Sigmoid colon (tissue), 7 donors: ENCODE measurements around the gene KIF26B. TPM values are rescaled to one million over a fixed set of nuclear protein-coding genes. Genes with fewer than 3 reads are reported as not detected.

Experiments
- DNase-seq: peaks from one replicate; pipeline ENCODE4 v3.0.0-alpha.2; 2019
- H3K27ac ChIP-seq, 4 donors: fragments of 200-600 bp; sonication (generic); one replicate each; pipeline ENCODE4 v1.5.1; 2016 to 2019; ENCODE audit warnings: mild to moderate bottlenecking in 1 of 4
- H3K27me3 ChIP-seq, 3 donors: fragments of 200-600 bp; sonication (generic); one replicate each; pipeline ENCODE4 v1.5.1; 2019; ENCODE audit warnings: mild to moderate bottlenecking in 1 of 3
- H3K36me3 ChIP-seq, 4 donors: fragments of 200-600 bp; sonication (generic); one replicate each; pipeline ENCODE4 v1.5.1; 2016 to 2019
- H3K4me1 ChIP-seq, 4 donors: fragments of 200-600 bp; sonication (generic); one replicate each; pipeline ENCODE4 v1.5.1; 2017 to 2019
- H3K4me3 ChIP-seq, 4 donors: fragments of 200-600 bp; sonication (generic); one replicate each; pipeline ENCODE4 v1.5.1; 2017 to 2019; ENCODE audit warnings: mild to moderate bottlenecking in 2 of 4, moderate library complexity in 1 of 4
- H3K9me3 ChIP-seq, 4 donors: fragments of 200-600 bp in 3 of 4; sonication (generic) in 3 of 4; one replicate each; pipeline versions ENCODE4 v1.5.1 to v1.6.1; 2013 to 2019
- CTCF ChIP-seq, 4 experiments: fragments of 450-650 bp in 3 of 4; fragments of 200-600 bp in 1 of 4; IDR thresholded peaks; one replicate each; pipeline ENCODE4 v1.5.1; 2016 to 2019; ENCODE audit warnings: antibody characterized with exemption in 4 of 4, mild to moderate bottlenecking in 3 of 4, moderate library complexity in 2 of 4
- EP300 ChIP-seq, 4 donors: sonication (generic); formaldehyde crosslinking; IDR thresholded peaks; one replicate each; pipeline ENCODE4 v1.6.1; 2017; ENCODE audit warnings: antibody characterized with exemption in 4 of 4
- POLR2A ChIP-seq, 2 donors: fragments of 450-650 bp; IDR thresholded peaks; one replicate each; pipeline ENCODE4 v1.6.1; 2016; ENCODE audit warnings: antibody characterized with exemption in 2 of 2, mild to moderate bottlenecking in 2 of 2, moderate library complexity in 2 of 2
- POLR2AphosphoS5 ChIP-seq, 4 donors: sonication (generic); formaldehyde crosslinking; IDR thresholded peaks; one replicate each; pipeline ENCODE4 v1.6.1; 2017; ENCODE audit warnings: antibody characterized with exemption in 4 of 4
- WGBS, 2 donors: extraction: QIAGEN DNeasy Blood & Tissue Kit; methylation state at CpG; one replicate each; pipeline ENCODE4 v1.1.7; 2013; 5-methylcytosine and 5-hydroxymethylcytosine counted together
- intact Hi-C: fragments of 100-400 bp; cut with DNase I; formaldehyde crosslinking; loops from one replicate; pipeline ENCODE4 v1.15.1; 2023
- polyA plus RNA-seq, 3 donors: library from polyadenylated mRNA; stranded (reverse); fragments of 200-250 nt; gene quantifications; one replicate each; pipeline ENCODE4 v1.2.3, GENCODE V29; 2013
- total RNA-seq, 4 donors: library from RNA; depleted of rRNA; stranded (reverse); fragments of >200 nt; gene quantifications; one replicate each; pipeline ENCODE4 v1.1.0, GENCODE V29; 2016
- donor health status: healthy with polysubstance abuse.
- donor health status: Bipolar disorder and iron deficiency.
- donor health status: healthy.

KIF26B gene
- total and polyA plus RNA-seq, 7 donors, result under 0.01 to 5.5 (median 1.4) TPM; not detected in 1

- no peak for DNase-seq
- peaks cover 0 to 7% (median 1%) of the 10 kb centered on the region in 4 donors for H3K9me3 ChIP-seq
- no peak for TF ChIP-seq POLR2AphosphoS5 (IDR thresholded peaks at IDR 0.05)
- TF ChIP-seq EP300 (IDR thresholded peaks at IDR 0.05), result no peak
- TF ChIP-seq CTCF (IDR thresholded peaks at IDR 0.05), result no peak
- no peak for TF ChIP-seq POLR2A (IDR thresholded peaks at IDR 0.05)
- no peak overlapping the region for H3K4me3 ChIP-seq
- intact Hi-C loops, result no loop called here
- H3K36me3 ChIP-seq, result no peaks in the 10 kb centered on the region
- WGBS, 2 donors, result 87 to 90% methylated on average over 3 of the region's 3 CpGs
- H3K27ac ChIP-seq, result no peak overlapping the region
- H3K27me3 ChIP-seq, result no peaks in the 10 kb centered on the region
- H3K4me1 ChIP-seq, result no peaks in the 10 kb centered on the region
Observed at GRCh38 chr1:245750261-245750660, 595.5 kb downstream of the KIF26B start.

- H3K36me3 ChIP-seq, result no peaks in the 10 kb centered on the region
- no peak overlapping the region for H3K4me3 ChIP-seq
- WGBS, 2 donors, result 76 to 86% methylated on average over 4 of the region's 4 CpGs
- intact Hi-C loops, result no loop called here
- peaks cover 0 to 7% (median 1%) of the 10 kb centered on the region in 4 donors for H3K9me3 ChIP-seq
- H3K4me1 ChIP-seq, result no peaks in the 10 kb centered on the region
- DNase-seq, result no peak
- H3K27ac ChIP-seq, result no peak overlapping the region
- no peaks in the 10 kb centered on the region for H3K27me3 ChIP-seq
- TF ChIP-seq POLR2A (IDR thresholded peaks at IDR 0.05) (no peak), POLR2AphosphoS5 (IDR thresholded peaks at IDR 0.05) (no peak), CTCF (IDR thresholded peaks at IDR 0.05) (no peak), EP300 (IDR thresholded peaks at IDR 0.05) (no peak)
Observed at GRCh38 chr1:245751116-245751515, 596.3 kb downstream of the KIF26B start.

GRCh38 chr1:245751726-245752470, 597.1 kb downstream of the KIF26B start:
- intact Hi-C loops, result no loop called here
- TF ChIP-seq POLR2A (IDR thresholded peaks at IDR 0.05), result no peak
- no peak for TF ChIP-seq EP300 (IDR thresholded peaks at IDR 0.05)
- TF ChIP-seq CTCF (IDR thresholded peaks at IDR 0.05), result no peak
- no peak for TF ChIP-seq POLR2AphosphoS5 (IDR thresholded peaks at IDR 0.05)
- Histone ChIP-seq H3K36me3 (no peaks in the 10 kb centered on the region), H3K4me3 (no peak overlapping the region), H3K9me3 (peaks cover 0 to 4% (median 1%) of the 10 kb centered on the region in 4 donors), H3K27me3 (no peaks in the 10 kb centered on the region), H3K4me1 (no peaks in the 10 kb centered on the region), H3K27ac (no peak overlapping the region)
- WGBS, 2 donors, result 92 to 94% methylated on average over 12 of the region's 12 CpGs
- no peak for DNase-seq

- no peak for TF ChIP-seq CTCF (IDR thresholded peaks at IDR 0.05)
- no peak overlapping the region for H3K4me3 ChIP-seq
- WGBS, 2 donors, result 87 to 88% methylated on average over 3 of the region's 3 CpGs
- H3K27me3 ChIP-seq, result no peaks in the 10 kb centered on the region
- intact Hi-C loops, result no loop called here
- no peaks in the 10 kb centered on the region for H3K36me3 ChIP-seq
- H3K4me1 ChIP-seq, result no peaks in the 10 kb centered on the region
- no peak overlapping the region for H3K27ac ChIP-seq
- peaks cover 0 to 4% (median 1%) of the 10 kb centered on the region in 4 donors for H3K9me3 ChIP-seq
- DNase-seq, result no peak
Observed at GRCh38 chr1:245752561-245752960, 597.8 kb downstream of the KIF26B start.

- H3K4me1 ChIP-seq, result no peaks in the 10 kb centered on the region
- H3K36me3 ChIP-seq, result no peaks in the 10 kb centered on the region
- peaks cover 0 to 4% (median 0%) of the 10 kb centered on the region in 4 donors for H3K9me3 ChIP-seq
- no peak overlapping the region for H3K27ac ChIP-seq
- no peak overlapping the region for H3K4me3 ChIP-seq
- WGBS, 2 donors, result 91 to 94% methylated on average over 2 of the region's 2 CpGs
- H3K27me3 ChIP-seq, result no peaks in the 10 kb centered on the region
- no peak for DNase-seq
- intact Hi-C loops, result no loop called here
- TF ChIP-seq CTCF (IDR thresholded peaks at IDR 0.05) (no peak), EP300 (IDR thresholded peaks at IDR 0.05) (no peak), POLR2A (IDR thresholded peaks at IDR 0.05) (no peak), POLR2AphosphoS5 (IDR thresholded peaks at IDR 0.05) (no peak)
Observed at GRCh38 chr1:245753807-245754206, 599.0 kb downstream of the KIF26B start.
